CD8-positive, alpha-beta memory T cell (primary cell): ENCODE data around the gene SEMA4D. TPM values are rescaled to one million over a fixed set of nuclear protein-coding genes. Genes with fewer than 3 reads are reported as not detected.
A peak's percentile ranks its signal among the peaks of the same experiment; 100 is the strongest.

ENCODE experiments used
- CTCF ChIA-PET: fragments of 350-600 bp; sonication (Branson Sonifier 250); formaldehyde crosslinking; loops from one replicate; lab custom pipeline; 2021; ENCODE audit warnings: antibody characterized with exemption; lab: Charles Lee
- POLR2A ChIA-PET: fragments of 350-600 bp; sonication (Branson Sonifier 250); formaldehyde crosslinking; loops from one replicate; lab custom pipeline; 2021; ENCODE audit warnings: antibody characterized with exemption; lab: Charles Lee
- DNase-seq, 5 donors: peaks; one replicate each; pipeline versions ENCODE4 v3.0.0 to v3.0.0-alpha.2; 2020 to 2022; ENCODE audit warnings: mixed read lengths in 1 of 5
- H3K27ac ChIP-seq: one replicate; pipeline ENCODE4 v1.7.0; 2013; ENCODE audit warnings: low read depth, mild to moderate bottlenecking, low read length, moderate library complexity
- H3K27me3 ChIP-seq: 2 replicates; pipeline ENCODE4 v1.7.0; 2013; ENCODE audit warnings: low read length, mild to moderate bottlenecking; ENCODE audit not compliant: insufficient read depth, poor library complexity, severe bottlenecking
- H3K36me3 ChIP-seq: 2 replicates; pipeline ENCODE4 v1.7.0; 2013; ENCODE audit warnings: mild to moderate bottlenecking, low read length, moderate library complexity; ENCODE audit not compliant: insufficient read depth
- H3K4me1 ChIP-seq: 2 replicates; pipeline ENCODE4 v1.7.0; 2013; ENCODE audit warnings: mild to moderate bottlenecking, low read length, moderate library complexity; ENCODE audit not compliant: insufficient read depth
- H3K4me3 ChIP-seq: 2 replicates; pipeline ENCODE4 v1.7.0; 2013; ENCODE audit warnings: mild to moderate bottlenecking, low read length
- H3K9me3 ChIP-seq: 2 replicates; pipeline ENCODE4 v1.7.0; 2013; ENCODE audit warnings: mild to moderate bottlenecking, low read length
- H3K27ac Mint-ChIP-seq, 8 donors: one replicate each; pipeline ENCODE4 v1.8.0; 2020 to 2021; ENCODE audit warnings: mixed read lengths in 8 of 8, mild to moderate bottlenecking in 6 of 8, inconsistent platforms in 3 of 8, moderate library complexity in 3 of 8
- H3K27me3 Mint-ChIP-seq, 2 donors: one replicate each; pipeline ENCODE4 v1.8.0; 2020 to 2021; ENCODE audit warnings: mixed read lengths in 2 of 2, mild to moderate bottlenecking in 1 of 2, moderate library complexity in 1 of 2
- H3K36me3 Mint-ChIP-seq, 3 donors: one replicate each; pipeline ENCODE4 v1.8.0; 2020 to 2021; ENCODE audit warnings: mixed read lengths in 3 of 3, inconsistent platforms in 1 of 3, mild to moderate bottlenecking in 1 of 3
- H3K4me1 Mint-ChIP-seq, 3 donors: one replicate each; pipeline ENCODE4 v1.8.0; 2020 to 2021; ENCODE audit warnings: mixed read lengths in 3 of 3, inconsistent platforms in 1 of 3, mild to moderate bottlenecking in 1 of 3
- H3K4me3 Mint-ChIP-seq, 7 donors: one replicate each; pipeline ENCODE4 v1.8.0; 2020 to 2021; ENCODE audit warnings: mixed read lengths in 7 of 7, mild to moderate bottlenecking in 6 of 7, moderate library complexity in 4 of 7, inconsistent platforms in 2 of 7
- H3K9me3 Mint-ChIP-seq, 5 donors: one replicate each; pipeline ENCODE4 v1.8.0; 2020 to 2022; ENCODE audit warnings: mixed read lengths in 5 of 5, mild to moderate bottlenecking in 3 of 5, moderate library complexity in 2 of 5, inconsistent platforms in 1 of 5
- polyA plus RNA-seq: library from polyadenylated mRNA; unstranded; fragments of 300-500 nt; fragmentation: Illumina TruSeq; gene quantifications from one replicate; pipeline ENCODE4 v1.2.3, GENCODE V29; 2021
- total RNA-seq, 2 experiments: library from RNA; stranded (reverse); gene quantifications; one replicate each; pipeline ENCODE4 v1.2.3, GENCODE V29; 2021

Gene SEMA4D
- total and polyA plus RNA-seq, 3 experiments from 2014 or later = 227 to 243 (median 238) TPM

DNA sequence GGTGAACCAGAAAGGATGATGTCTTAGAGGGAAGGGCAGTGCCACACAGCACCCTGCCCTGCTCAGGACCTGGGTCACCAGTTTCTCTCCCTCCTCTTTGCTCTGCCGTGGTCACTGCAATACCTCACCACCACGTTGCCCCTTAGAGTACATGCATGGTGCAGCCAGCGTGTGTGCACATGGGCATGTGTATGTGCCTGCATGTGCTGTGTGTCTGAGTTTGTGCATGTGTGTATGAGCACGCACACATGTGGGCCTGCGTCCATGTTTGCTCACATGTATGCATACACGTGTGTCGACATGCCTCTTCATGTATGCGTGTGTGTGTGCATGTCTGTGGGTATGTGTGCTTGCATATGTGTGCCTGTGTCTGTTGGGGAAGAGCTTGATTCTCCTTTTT is 41.5 kb upstream of the SEMA4D start:
- no peaks in the 10 kb centered on the region for H3K36me3 Mint-ChIP-seq
- peak overlapping the region in 6 of 7 donors; percentile 30 to 73 (median 64) for H3K4me3 Mint-ChIP-seq
- no peaks in the 10 kb centered on the region for H3K9me3 ChIP-seq
- no peak for DNase-seq
- H3K27ac ChIP-seq = no peak overlapping the region
- ChIA-PET CTCF (interaction anchor here (0.8 to 5.4 kb wide), 8 partner anchors 9 to 110 kb away, joined by 3 to 33 read pairs (median 4); no protein-coding TSS in a partner anchor), POLR2A (interaction anchor here (0.6 to 1.6 kb wide), 4 partner anchors 16 to 218 kb away, joined by 3 to 5 read pairs (median 3); no protein-coding TSS in a partner anchor)
- peak overlapping the region; percentile 80 to 96 (median 92) for H3K27ac Mint-ChIP-seq
- H3K4me3 ChIP-seq = no peak overlapping the region
- H3K4me1 ChIP-seq = peaks cover 66% of the 10 kb centered on the region
- no peaks in the 10 kb centered on the region for H3K36me3 ChIP-seq
- no peaks in the 10 kb centered on the region for H3K27me3 Mint-ChIP-seq
- no peaks in the 10 kb centered on the region for H3K9me3 Mint-ChIP-seq
- H3K27me3 ChIP-seq = no peaks in the 10 kb centered on the region
- peaks cover 68 to 92% (median 76%) of the 10 kb centered on the region in 3 donors for H3K4me1 Mint-ChIP-seq

- CTCF ChIA-PET = interaction anchor here (0.8 to 5.4 kb wide), 7 partner anchors 10 to 109 kb away, joined by 3 to 33 read pairs (median 5); no protein-coding TSS in a partner anchor
- H3K4me1 ChIP-seq = peaks cover 71% of the 10 kb centered on the region
- peak overlapping the region; percentile 80 to 96 (median 90) for H3K27ac Mint-ChIP-seq
- H3K4me1 Mint-ChIP-seq = peaks cover 72 to 94% (median 81%) of the 10 kb centered on the region in 3 donors
- H3K36me3 Mint-ChIP-seq = no peaks in the 10 kb centered on the region
- H3K36me3 ChIP-seq = no peaks in the 10 kb centered on the region
- no peaks in the 10 kb centered on the region for H3K9me3 Mint-ChIP-seq
- DNase-seq = peak in 2 of 5 donors; percentile 20 to 56
- POLR2A ChIA-PET = interaction anchor here (0.6 to 1.6 kb wide), 4 partner anchors 16 to 217 kb away, joined by 3 to 5 read pairs (median 3); no protein-coding TSS in a partner anchor
- no peak overlapping the region for H3K27ac ChIP-seq
- no peaks in the 10 kb centered on the region for H3K27me3 ChIP-seq
- peak overlapping the region; percentile 44 for H3K4me3 ChIP-seq
- no peaks in the 10 kb centered on the region for H3K9me3 ChIP-seq
- peak overlapping the region in 6 of 7 donors; percentile 26 to 75 (median 56) for H3K4me3 Mint-ChIP-seq
- no peaks in the 10 kb centered on the region for H3K27me3 Mint-ChIP-seq
Measured at GRCh38 chr9:89538871-89539270, 41.0 kb upstream of the SEMA4D start.

GRCh38 chr9:89537166-89537565 is 39.3 kb upstream of the SEMA4D start:
- no peak for DNase-seq
- POLR2A ChIA-PET = interaction anchor here (1.1 to 2.1 kb wide), 4 partner anchors 11 to 38 kb away, joined by 3 to 8 read pairs (median 4); no protein-coding TSS in a partner anchor
- Mint-ChIP-seq H3K36me3 (no peaks in the 10 kb centered on the region), H3K27ac (peak overlapping the region; percentile 80 to 96 (median 94)), H3K27me3 (no peaks in the 10 kb centered on the region), H3K4me3 (peak overlapping the region; percentile 0 to 75 (median 70)), H3K4me1 (peaks cover 83 to 96% (median 90%) of the 10 kb centered on the region in 3 donors), H3K9me3 (no peaks in the 10 kb centered on the region)
- Histone ChIP-seq H3K4me3 (peak overlapping the region; percentile 44), H3K9me3 (no peaks in the 10 kb centered on the region), H3K36me3 (no peaks in the 10 kb centered on the region), H3K4me1 (peaks cover 87% of the 10 kb centered on the region), H3K27me3 (no peaks in the 10 kb centered on the region), H3K27ac (no peak overlapping the region)
- CTCF ChIA-PET = interaction anchor here (1.4 to 5.4 kb wide), 5 partner anchors 12 to 114 kb away, joined by 3 to 33 read pairs (median 7); no protein-coding TSS in a partner anchor

DNA sequence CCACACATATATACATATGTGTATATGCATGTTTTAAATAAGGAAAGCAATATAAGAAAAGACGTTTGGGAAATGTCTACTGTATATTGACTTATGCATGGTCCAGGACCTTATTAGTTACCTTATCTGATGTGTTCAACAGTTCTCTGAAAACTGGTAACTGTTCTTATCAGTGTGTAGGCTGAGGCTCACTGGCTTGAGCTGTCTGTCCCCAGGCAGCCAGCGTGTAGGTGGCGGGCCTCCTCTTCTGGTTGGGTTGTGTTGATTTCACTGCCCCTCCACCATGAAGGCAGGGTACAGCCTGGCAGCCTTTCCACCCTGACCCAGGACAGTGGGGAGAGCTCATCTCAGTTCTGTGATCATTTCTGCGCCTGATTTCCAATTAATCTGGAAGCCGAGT is 38.7 kb upstream of the SEMA4D start:
- H3K4me1 Mint-ChIP-seq = peaks cover 85 to 96% (median 90%) of the 10 kb centered on the region in 3 donors

GRCh38 chr9:89536145-89536574 is 38.2 kb upstream of the SEMA4D start:
- Mint-ChIP-seq H3K9me3 (no peaks in the 10 kb centered on the region), H3K4me1 (peaks cover 84 to 96% (median 90%) of the 10 kb centered on the region in 3 donors), H3K4me3 (peak overlapping the region; percentile 29 to 76 (median 66)), H3K36me3 (no peaks in the 10 kb centered on the region), H3K27ac (peak overlapping the region; percentile 74 to 96 (median 90)), H3K27me3 (no peaks in the 10 kb centered on the region)
- no peaks in the 10 kb centered on the region for H3K9me3 ChIP-seq
- no peaks in the 10 kb centered on the region for H3K36me3 ChIP-seq
- H3K27me3 ChIP-seq = no peaks in the 10 kb centered on the region
- peak in 2 of 5 donors; percentile 77 to 80 for DNase-seq
- peaks cover 95% of the 10 kb centered on the region for H3K4me1 ChIP-seq
- ChIA-PET CTCF (interaction anchor here (0.9 to 5.4 kb wide), 6 partner anchors 11 to 113 kb away, joined by 3 to 33 read pairs (median 3); no protein-coding TSS in a partner anchor), POLR2A (interaction anchor here (1.0 to 2.1 kb wide), 4 partner anchors 13 to 34 kb away, joined by 4 to 8 read pairs (median 4); no protein-coding TSS in a partner anchor)
- peak overlapping the region; percentile 20 for H3K27ac ChIP-seq
- peak overlapping the region; percentile 18 for H3K4me3 ChIP-seq

More for the DNA sequence above, 38.7 kb upstream of the SEMA4D start:
- Mint-ChIP-seq H3K27me3 (no peaks in the 10 kb centered on the region), H3K4me3 (peak overlapping the region; percentile 29 to 75 (median 70)), H3K27ac (peak overlapping the region; percentile 80 to 96 (median 94)), H3K36me3 (no peaks in the 10 kb centered on the region), H3K9me3 (no peaks in the 10 kb centered on the region)
- peaks cover 93% of the 10 kb centered on the region for H3K4me1 ChIP-seq
- H3K27me3 ChIP-seq = no peaks in the 10 kb centered on the region
- H3K27ac ChIP-seq = no peak overlapping the region
- ChIA-PET POLR2A (interaction anchor here (1.1 to 2.1 kb wide), 3 partner anchors 12 to 35 kb away, joined by 4 to 8 read pairs (median 4); no protein-coding TSS in a partner anchor), CTCF (interaction anchor here (0.9 to 5.4 kb wide), 6 partner anchors 12 to 114 kb away, joined by 3 to 33 read pairs (median 3); no protein-coding TSS in a partner anchor)
- DNase-seq = no peak
- H3K4me3 ChIP-seq = peak overlapping the region; percentile 44
- H3K36me3 ChIP-seq = no peaks in the 10 kb centered on the region
- no peaks in the 10 kb centered on the region for H3K9me3 ChIP-seq

DNA sequence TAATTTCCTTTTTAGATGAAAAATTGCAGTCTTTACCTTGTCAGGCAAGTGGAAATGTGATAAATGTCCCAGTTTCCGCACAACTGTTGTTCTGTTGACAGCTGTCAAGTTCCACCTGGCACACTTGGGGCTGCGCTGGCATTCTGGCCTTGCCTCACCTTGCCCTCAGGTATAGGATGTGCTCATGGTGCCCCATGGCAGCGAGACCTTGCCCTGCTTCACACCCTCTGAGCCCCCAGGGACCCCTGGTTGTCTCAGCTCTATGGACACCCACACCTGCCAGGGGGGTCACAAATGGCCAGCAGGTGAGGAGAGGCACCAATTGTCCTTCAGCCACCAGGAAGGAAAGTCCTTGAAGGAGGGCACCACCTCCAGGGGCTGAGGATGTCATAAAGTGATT is 37.5 kb upstream of the SEMA4D start:
- POLR2A ChIA-PET = interaction anchor here (1.0 to 2.1 kb wide), 3 partner anchors 13 to 33 kb away, joined by 4 to 8 read pairs (median 4); no protein-coding TSS in a partner anchor
- H3K27me3 Mint-ChIP-seq = no peaks in the 10 kb centered on the region
- H3K27ac ChIP-seq = peak overlapping the region; percentile 20

DNA sequence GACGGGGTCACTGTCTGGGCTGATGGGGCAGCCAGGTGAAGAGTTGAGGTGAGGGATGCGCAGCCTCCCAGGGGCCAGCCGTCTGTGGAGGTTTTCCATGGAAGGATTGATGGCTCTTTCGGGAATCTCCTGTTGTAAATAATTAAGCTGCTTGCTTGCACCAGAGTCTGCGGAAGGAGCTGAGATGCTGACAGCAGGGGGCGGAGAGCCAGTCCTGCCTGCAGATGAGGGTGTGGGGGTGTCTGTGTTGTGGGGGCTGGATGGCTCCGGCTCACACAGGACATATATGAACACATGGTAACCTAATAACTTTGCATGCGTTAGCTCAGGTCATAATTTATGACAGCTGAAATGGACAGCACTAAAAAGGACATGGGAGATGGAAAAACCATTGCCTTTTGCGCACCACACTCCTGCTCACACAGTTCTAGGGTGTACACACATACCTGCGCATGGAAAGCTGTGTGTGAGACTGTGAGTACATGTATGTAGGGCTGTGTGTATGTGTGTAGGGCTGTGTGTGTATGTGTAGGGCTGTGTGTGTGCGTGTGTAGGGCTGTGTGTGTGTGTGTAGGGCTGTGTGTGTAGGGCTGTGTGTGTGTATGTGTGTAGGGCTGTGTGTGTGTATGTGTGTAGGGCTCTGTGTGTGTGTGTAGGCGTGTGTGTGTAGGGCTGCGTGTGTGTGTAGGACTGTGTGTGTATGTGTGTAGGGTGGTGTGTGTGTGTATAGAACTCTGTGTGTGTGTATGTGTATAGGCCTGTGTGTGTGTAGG is 36.8 kb upstream of the SEMA4D start:
- Mint-ChIP-seq H3K4me3 (peak overlapping the region in 6 of 7 donors; percentile 46 to 70 (median 58)), H3K27me3 (no peaks in the 10 kb centered on the region), H3K9me3 (no peaks in the 10 kb centered on the region), H3K27ac (peak overlapping the region; percentile 74 to 96 (median 90)), H3K36me3 (no peaks in the 10 kb centered on the region), H3K4me1 (peaks cover 94 to 99% (median 99%) of the 10 kb centered on the region in 3 donors)
- DNase-seq = no peak
- peak overlapping the region; percentile 18 for H3K4me3 ChIP-seq
- ChIA-PET POLR2A (interaction anchor here (0.7 kb wide), 1 partner anchor 12 kb away, joined by 3 read pairs; no protein-coding TSS in a partner anchor), CTCF (interaction anchor here (0.8 to 1.6 kb wide), 2 partner anchors 14 to 138 kb away, joined by 3 to 10 read pairs; no protein-coding TSS in a partner anchor)
- H3K36me3 ChIP-seq = no peaks in the 10 kb centered on the region
- H3K4me1 ChIP-seq = peaks cover 98% of the 10 kb centered on the region
- no peaks in the 10 kb centered on the region for H3K27me3 ChIP-seq
- H3K9me3 ChIP-seq = no peaks in the 10 kb centered on the region
- H3K27ac ChIP-seq = no peak overlapping the region

More for the DNA sequence above, 37.5 kb upstream of the SEMA4D start:
- CTCF ChIA-PET = interaction anchor here (0.9 to 5.4 kb wide), 6 partner anchors 10 to 112 kb away, joined by 3 to 33 read pairs (median 3); no protein-coding TSS in a partner anchor
- H3K4me1 Mint-ChIP-seq = peaks cover 89 to 97% (median 92%) of the 10 kb centered on the region in 3 donors
- no peaks in the 10 kb centered on the region for H3K36me3 Mint-ChIP-seq
- H3K36me3 ChIP-seq = no peaks in the 10 kb centered on the region
- H3K9me3 Mint-ChIP-seq = no peaks in the 10 kb centered on the region
- H3K4me1 ChIP-seq = peaks cover 95% of the 10 kb centered on the region
- H3K4me3 Mint-ChIP-seq = peak overlapping the region in 6 of 7 donors; percentile 59 to 76 (median 68)
- H3K27me3 ChIP-seq = no peaks in the 10 kb centered on the region
- peak overlapping the region; percentile 18 for H3K4me3 ChIP-seq
- no peaks in the 10 kb centered on the region for H3K9me3 ChIP-seq
- H3K27ac Mint-ChIP-seq = peak overlapping the region; percentile 74 to 96 (median 90)
- DNase-seq = no peak
